NB4 (cell line): ENCODE results near the gene PPP1R3C.

Source experiments
- DNase-seq: peaks from one replicate; pipeline ENCODE4 v3.0.0; 2010; ENCODE audit warnings: low read depth
- H3K4me3 ChIP-seq: one replicate; pipeline ENCODE4 v1.5.1; 2011; ENCODE audit warnings: mild to moderate bottlenecking, low read depth, low read length, moderate library complexity
- CTCF ChIP-seq: IDR thresholded peaks from one replicate; pipeline ENCODE4 v1.5.1; 2012; ENCODE audit warnings: low read depth, low read length
- MAX ChIP-seq: IDR thresholded peaks from 2 replicates; pipeline ENCODE4 v1.6.1; 2011; ENCODE audit warnings: low read depth, low read length
- MYC ChIP-seq: IDR thresholded peaks from 2 replicates; pipeline ENCODE4 v1.6.1; 2011; ENCODE audit warnings: low read depth, low read length
- POLR2A ChIP-seq: IDR thresholded peaks from 2 replicates; pipeline ENCODE4 v1.6.1; 2011; ENCODE audit warnings: mild to moderate bottlenecking; ENCODE audit not compliant: insufficient read length; ENCODE audit errors: extremely low read depth

The PPP1R3C gene

GRCh38 chr10:91607646-91608403 lies 25.0 kb downstream of the PPP1R3C start:
- TF ChIP-seq CTCF (no peak), MAX (no peak), POLR2A (no peak), MYC (no peak)
- H3K4me3 ChIP-seq: no peak overlapping the region
- DNase-seq: no peak

- DNase-seq: no peak
- H3K4me3 ChIP-seq: no peak overlapping the region
- TF ChIP-seq CTCF (no peak), MAX (no peak), MYC (no peak), POLR2A (no peak)
Observed at GRCh38 chr10:91605968-91606367, 26.9 kb downstream of the PPP1R3C start.

- DNase-seq: no peak
- no peak overlapping the region for H3K4me3 ChIP-seq
- TF ChIP-seq CTCF (no peak), POLR2A (no peak), MYC (no peak), MAX (no peak)
Observed at GRCh38 chr10:91604553-91605534, 28.0 kb downstream of the PPP1R3C start.

GRCh38 chr10:91603931-91604331 lies 28.9 kb downstream of the PPP1R3C start:
- DNase-seq: no peak
- no peak overlapping the region for H3K4me3 ChIP-seq
- TF ChIP-seq MYC (no peak), POLR2A (no peak), MAX (no peak), CTCF (no peak)

- H3K4me3 ChIP-seq: no peak overlapping the region
- no peak for DNase-seq
- TF ChIP-seq POLR2A (no peak), MAX (no peak), MYC (no peak), CTCF (no peak)
Observed at GRCh38 chr10:91602868-91603568, 29.9 kb downstream of the PPP1R3C start.
